ELR (cell line): Measurements from ENCODE around the gene DAPK2.

Experiments
- DNase-seq: peaks from one replicate; pipeline ENCODE4 v3.0.0-alpha.2; 2015; ENCODE audit warnings: low read depth

DAPK2 gene

DNA sequence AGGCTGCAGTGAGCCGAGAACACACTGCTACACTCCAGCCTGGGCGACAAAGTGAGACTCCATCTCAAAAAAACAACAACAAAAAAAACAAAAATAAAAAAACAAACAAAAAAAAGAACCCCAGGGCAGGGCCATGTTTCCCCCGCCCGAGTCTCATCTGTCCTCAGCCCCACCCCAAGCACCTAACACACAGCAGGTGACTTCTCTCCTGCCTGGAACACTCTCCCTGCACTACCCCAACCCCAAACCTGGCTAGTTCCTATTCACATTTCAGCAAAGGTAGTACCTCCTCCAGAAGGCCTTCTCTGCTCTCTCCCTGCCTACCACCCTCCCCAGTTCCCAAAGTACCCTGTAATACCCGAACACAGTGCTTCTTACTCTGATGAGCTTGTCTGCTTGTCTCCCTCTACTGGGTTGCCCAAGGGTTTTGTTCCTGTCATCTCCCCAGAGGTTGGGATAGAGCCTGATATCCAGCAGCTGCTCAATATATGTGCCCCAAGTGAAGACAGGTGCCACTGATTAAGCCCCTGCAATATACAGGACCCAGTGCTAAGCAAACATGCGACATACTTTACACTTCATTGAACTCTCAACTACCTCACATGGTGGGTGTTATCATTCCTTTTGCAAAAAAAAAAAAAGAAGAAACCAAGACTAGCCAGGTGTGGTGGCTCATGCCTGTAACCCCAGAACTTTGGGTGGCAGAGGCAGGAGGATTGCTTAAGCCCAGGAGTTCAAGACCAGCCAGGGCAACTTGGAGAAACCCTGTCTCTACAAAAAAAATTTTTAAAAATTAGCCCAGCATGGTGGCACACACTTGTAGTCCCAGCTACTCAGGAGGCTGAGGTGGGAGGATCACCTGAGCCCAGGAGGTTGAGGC lies 103.6 kb downstream of the DAPK2 start:
- no peak for DNase-seq

DNA sequence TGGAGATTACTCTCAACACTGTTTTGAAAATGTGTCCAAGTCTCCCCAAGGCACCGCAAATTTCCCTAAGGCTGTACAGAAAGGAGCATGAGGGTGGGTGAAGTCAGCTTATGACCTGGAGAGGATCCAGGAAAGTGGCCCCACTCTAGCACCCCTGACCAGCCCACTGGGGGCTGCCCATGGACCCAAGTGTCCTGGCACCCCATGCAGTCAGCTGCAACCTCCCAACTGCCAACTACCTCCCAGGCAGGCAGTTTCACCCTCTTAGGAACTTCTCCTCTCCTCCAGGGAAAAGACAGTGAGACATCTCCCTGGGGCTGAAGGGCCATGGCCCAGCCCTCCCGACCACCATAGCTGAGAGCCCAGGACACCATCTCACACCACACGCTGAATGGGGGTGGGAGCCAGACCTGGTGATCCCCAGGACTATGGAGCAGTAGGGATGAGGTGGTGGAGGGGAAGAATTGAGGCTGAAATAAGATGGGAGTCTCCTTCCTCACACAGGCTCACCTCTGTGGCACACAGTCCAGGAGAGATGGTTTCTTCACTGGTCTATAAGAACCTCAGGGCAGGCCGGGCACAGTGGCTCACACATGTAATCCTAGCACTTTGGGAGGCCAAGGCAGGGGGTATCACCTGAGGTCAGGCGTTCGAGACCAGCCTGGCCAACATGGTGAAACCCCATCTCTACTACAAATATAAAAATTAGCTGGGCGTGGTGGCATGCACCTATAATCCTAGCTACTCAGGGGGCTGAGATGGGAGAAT lies 104.4 kb downstream of the DAPK2 start:
- DNase-seq = no peak

DNA sequence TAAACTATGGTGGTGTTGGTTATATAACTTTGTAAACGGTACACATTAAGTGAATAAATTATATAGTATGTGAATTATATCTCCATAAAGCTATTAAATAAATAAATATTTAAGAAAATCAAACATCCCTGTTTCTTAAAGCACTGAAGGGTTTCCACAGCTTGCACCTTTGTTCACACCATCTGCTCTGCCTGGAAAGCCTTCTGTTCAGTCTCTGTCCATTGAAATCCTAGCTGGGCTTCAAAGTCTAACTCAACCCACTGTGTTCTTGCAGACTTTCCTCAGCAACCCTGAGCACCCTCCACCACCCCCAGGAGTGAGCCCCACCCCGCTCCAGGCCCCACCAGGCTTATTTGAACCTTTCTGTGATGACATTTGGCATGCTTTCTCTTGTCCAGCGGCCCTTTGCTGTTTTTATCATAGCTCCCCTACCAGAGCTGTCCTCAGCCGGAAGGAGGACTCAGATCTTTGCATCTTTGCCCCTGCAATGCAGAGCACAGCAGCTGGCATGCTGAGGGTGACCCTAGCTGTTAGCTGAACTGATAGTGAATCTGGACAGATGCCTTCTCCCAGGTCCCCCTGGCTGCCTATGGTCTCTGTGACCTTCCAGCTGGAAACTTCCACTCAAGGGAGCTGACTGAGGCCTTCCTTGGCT lies 105.2 kb downstream of the DAPK2 start:
- DNase-seq = no peak

DNA sequence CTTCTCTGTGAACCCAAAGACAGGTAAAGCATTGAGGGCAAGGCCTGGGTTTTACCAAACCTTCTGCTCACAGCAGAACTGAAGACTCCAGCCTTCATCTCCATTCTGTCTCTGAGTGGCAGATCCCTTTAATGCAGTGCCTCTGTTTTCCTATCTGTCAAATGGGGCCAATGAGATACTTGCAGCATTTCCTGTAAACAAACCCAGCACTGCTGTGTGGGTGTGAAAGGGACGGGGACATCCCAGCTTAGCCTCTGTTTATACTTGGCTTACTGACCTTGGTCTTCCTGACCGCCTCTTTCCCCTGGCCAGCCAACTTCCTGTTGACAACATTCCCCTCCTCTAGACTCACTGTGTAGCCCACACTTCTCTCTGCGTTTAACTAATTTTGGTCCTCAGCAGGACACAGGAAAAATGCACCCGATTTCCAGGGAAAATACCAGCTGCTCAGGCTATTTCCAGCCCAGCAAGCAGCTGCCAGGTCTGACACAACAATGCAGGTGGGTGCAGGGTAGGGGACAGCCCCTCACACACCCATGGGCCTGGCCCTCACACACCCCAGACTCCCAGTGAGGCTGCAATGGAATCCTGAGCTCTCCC lies 106.7 kb downstream of the DAPK2 start:
- peak; percentile 74 for DNase-seq

DNA sequence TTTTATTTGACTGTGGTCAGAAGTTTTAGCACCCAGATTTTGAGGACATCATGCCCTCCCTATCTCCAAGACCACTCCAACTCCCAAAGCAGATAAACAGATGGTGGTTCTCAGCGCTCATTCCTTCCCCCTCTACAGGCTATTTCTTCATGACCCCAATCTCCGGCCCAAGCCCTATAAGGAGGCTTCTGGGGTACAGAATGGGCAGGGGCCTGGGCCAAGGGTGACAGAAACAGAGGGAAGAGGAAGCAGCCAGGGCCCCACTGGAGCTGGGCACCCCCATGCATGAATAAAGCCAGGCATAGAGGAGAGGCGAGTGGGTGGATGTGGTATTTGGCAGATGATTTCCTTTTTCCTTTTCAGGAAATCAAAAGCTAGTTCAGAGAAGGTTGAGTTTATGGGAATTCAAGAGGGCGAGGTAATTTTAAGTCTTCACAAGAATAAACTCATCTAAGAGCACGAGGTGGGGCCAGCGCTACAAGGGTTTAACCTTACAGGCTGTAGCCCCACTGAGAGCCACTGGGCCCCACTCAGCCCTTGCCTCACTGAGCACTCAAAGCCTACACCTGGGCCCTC lies 107.7 kb downstream of the DAPK2 start:
- DNase-seq = no peak

DNA sequence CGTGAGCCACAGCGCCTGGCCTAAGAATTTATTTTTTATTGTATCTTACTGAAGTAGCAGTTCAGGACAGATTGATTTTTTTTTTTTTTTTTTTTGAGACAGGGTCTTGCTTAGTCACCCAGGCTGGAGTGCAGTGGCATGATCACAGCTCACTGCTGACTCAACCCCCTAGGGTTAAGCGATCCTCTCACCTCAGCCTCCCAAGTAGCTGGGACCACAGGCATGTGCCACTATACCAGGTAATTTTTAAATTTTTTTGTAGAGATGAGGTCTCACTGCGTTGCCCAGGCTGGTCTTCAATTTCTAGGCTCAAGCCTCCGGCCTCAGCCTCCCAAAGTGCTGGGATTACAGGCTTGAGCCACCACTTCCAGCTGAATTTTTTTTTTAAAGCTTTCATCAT lies 112.8 kb downstream of the DAPK2 start:
- DNase-seq = peak; percentile 68

DNA sequence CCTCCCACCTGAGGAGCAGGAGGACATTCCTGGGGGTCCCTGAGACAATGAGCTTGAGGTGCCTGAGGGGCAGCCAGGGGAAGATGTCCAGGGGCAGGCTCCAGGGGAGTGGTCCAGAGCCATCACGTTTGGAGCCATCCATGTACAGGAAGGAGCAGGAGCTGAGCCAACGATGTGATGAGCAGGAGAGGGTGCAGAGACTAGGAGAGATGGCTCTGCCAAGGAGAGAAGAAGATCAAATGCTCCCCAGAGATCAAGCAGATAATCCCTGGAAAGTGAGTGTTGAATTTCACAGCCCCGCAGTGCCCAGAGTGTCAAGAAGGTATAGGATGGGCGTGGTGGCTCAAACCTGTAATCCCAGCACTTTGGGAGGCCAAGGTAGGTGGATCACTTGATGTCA lies 114.7 kb downstream of the DAPK2 start:
- DNase-seq = no peak

DNA sequence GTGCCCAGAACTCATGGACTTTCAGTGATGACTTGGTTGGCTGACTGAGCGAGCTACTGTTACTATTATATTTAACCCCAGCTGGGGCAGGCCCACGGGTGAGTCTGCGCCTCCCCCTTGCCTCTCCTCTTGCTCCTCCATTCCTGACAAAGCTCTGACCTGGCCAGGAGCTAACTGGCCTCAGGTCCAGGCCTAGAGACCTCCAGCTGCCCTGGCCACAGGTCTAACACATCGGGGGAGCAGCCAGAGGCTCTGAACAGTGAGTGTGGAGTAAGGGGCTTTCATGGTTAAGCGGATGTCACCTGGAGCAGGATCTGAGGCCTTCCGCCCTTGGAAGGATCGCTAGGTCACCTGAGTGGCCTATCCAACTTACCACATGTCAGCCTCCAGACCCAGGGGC lies 116.3 kb downstream of the DAPK2 start:
- no peak for DNase-seq

DNA sequence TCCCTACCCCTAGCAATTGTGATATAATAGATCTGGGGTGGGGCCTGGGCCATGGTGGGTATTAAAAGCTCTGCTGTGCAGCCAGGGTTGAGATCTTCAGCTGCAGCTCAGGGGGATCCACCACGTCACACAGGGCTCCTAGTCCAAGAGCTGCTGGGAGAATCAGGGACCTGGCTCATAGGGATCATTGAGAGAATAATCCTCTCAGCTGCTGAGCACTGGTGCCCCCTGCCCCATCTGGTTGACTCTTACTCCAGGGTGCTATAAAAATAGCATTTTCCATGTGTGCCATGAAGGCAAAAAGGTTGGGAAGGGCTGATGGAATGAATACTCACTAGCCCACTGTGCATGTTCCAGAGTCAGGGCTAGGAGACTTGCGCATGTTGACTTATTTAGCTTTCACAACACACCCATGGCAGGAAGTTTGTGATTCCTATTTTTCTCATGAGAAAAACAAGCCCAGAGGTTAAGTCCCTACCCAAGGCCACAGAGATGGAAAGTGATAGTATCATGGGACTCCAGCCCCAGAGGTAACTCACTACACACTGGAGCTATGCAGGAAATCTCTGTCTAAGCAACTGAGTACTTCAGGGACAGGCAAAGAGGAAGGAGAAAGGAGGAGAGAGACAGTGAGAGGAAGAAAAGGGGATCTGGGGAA lies 118.0 kb downstream of the DAPK2 start:
- DNase-seq = no peak

GRCh38 chr15:63923993-63924950 lies 122.0 kb downstream of the DAPK2 start:
- DNase-seq = no peak

- DNase-seq = no peak
These were observed 123.4 kb downstream of the DAPK2 start for GRCh38 chr15:63922916-63923315.

DNA sequence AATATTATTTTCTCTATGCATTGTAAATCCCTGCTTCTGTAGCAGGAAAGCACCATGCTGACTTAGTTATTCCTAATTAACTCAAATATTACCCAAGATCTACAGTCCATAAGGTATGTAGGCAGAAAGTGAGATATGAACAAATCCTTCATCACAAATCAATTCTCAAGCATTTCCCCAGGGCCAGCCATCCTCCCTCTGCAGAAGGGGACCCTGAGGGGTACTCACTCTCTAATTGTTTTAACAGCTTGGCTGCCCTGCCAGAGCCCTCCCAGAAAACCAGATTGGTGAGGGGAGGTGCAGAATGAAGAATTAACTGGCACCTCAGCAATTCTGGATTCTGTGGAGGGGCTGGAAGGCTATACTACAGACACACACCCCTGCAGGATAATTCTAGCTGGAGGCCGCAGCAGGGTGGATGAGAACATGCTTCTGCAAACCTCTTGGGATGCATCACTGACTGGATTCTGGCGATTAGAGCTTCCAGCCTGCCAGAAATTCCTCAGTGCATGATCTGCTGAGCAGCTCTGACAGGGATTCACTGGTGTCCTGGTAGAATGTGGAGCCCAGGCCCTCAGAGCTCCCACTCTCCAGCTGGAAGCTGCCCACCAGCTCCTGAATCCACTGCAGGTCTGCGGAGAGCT lies 123.9 kb downstream of the DAPK2 start:
- no peak for DNase-seq

- peak; percentile 11 for DNase-seq
These were observed 125.6 kb downstream of the DAPK2 start for GRCh38 chr15:63920504-63921175.

GRCh38 chr15:63918901-63919348 lies 127.4 kb downstream of the DAPK2 start:
- no peak for DNase-seq

DNA sequence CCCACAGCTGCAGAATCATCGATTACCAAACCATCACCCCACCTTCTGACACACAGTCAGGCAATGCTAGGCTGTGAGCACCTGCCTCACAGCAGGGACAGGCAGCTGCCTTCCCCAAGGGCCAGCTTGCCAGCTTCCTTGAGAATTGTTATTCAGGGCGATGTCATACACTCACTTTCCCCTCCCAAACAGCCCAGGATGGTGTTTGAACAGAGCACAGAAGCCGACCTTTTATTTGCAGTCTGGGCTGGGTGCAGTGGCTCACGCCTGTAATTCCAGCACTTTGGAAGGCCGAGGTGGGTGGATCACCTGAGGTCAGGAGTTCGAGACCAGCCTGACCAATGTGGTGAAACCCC lies 128.0 kb downstream of the DAPK2 start:
- DNase-seq = no peak

GRCh38 chr15:63917588-63918316 lies 128.5 kb downstream of the DAPK2 start:
- DNase-seq = no peak

GRCh38 chr15:63915873-63916771 lies 130.2 kb downstream of the DAPK2 start:
- peak; percentile 51 for DNase-seq
